Kidney (tissue), 14 donors: ENCODE measurements around the gene SMIM5. TPM values are rescaled to one million over a fixed set of nuclear protein-coding genes. Genes with fewer than 3 reads are reported as not detected.
A peak's percentile ranks its signal among the peaks of the same experiment; 100 is the strongest.

Source experiments
- DNase-seq, 5 donors: peaks; one replicate each; pipeline ENCODE4 v3.0.0-alpha.2; 2013 to 2020
- FAIRE-seq: peaks from 2 replicates; lab custom pipeline; 2012; peaks lifted over from hg19 to GRCh38; lab: Jason Lieb, UNC
- H3K27ac ChIP-seq, 2 donors: one replicate each; pipeline ENCODE4 v1.7.0; 2013; ENCODE audit warnings: low read depth in 2 of 2, low read length in 2 of 2, inconsistent platforms in 1 of 2
- H3K27me3 ChIP-seq: one replicate; pipeline ENCODE4 v1.7.1; 2013; ENCODE audit warnings: low read length, inconsistent platforms; ENCODE audit not compliant: control insufficient read depth, insufficient read depth
- H3K36me3 ChIP-seq, 3 donors: one replicate each; pipeline versions ENCODE4 v1.7.0 to v1.7.1; 2013; ENCODE audit warnings: low read length in 3 of 3, control low read depth in 1 of 3, inconsistent platforms in 1 of 3; ENCODE audit not compliant: insufficient read depth in 3 of 3, control insufficient read depth in 2 of 3
- H3K4me1 ChIP-seq, 3 donors: one replicate each; pipeline versions ENCODE4 v1.7.0 to v1.7.1; 2013; ENCODE audit warnings: low read length in 3 of 3, inconsistent platforms in 1 of 3, low read depth in 1 of 3; ENCODE audit not compliant: control insufficient read depth in 2 of 3, insufficient read depth in 2 of 3
- H3K4me3 ChIP-seq, 3 donors: one replicate each; pipeline versions ENCODE4 v1.7.0 to v1.8.1; 2013; ENCODE audit warnings: low read length in 3 of 3, control low read depth in 1 of 3, inconsistent platforms in 1 of 3
- H3K9ac ChIP-seq, 3 donors: one replicate each; pipeline versions ENCODE4 v1.7.0 to v1.7.1; 2013; ENCODE audit warnings: low read length in 3 of 3, control low read depth in 1 of 3, inconsistent platforms in 1 of 3
- H3K9me3 ChIP-seq, 3 donors: one replicate each; pipeline versions ENCODE4 v1.7.0 to v1.7.1; 2013; ENCODE audit warnings: low read length in 3 of 3, control low read depth in 1 of 3, inconsistent platforms in 1 of 3; ENCODE audit not compliant: control insufficient read depth in 2 of 3, insufficient read depth in 1 of 3
- intact Hi-C: fragments of 100-400 bp; cut with DNase I; formaldehyde crosslinking; loops from one replicate; pipeline ENCODE4 v1.11.1; 2022
- polyA plus RNA-seq: library from polyadenylated mRNA; stranded (reverse); fragments of 350-450 nt; fragmentation: Illumina TruSeq; extraction: RNeasy Lipid Tissue Mini Kit (QIAGEN cat#74804); gene quantifications from one replicate; pipeline ENCODE4 v1.2.3, GENCODE V29; 2014; ENCODE audit warnings: low read depth, low replicate concordance; ENCODE audit not compliant: insufficient read depth
- total RNA-seq: library from RNA; stranded (reverse); fragmentation: NEBNext Ultra II Directional; extraction: Animal tissue kit (Norgen Biotek cat#: 25700); gene quantifications from one replicate; pipeline ENCODE4 v1.2.1, GENCODE V29; 2021
- TF ChIP-seq, protein P1 (sequence below): IDR thresholded peaks from 3 replicates; pipeline ENCODE4 v1.5.1; 2012; ENCODE audit warnings: mild to moderate bottlenecking, moderate library complexity, borderline replicate concordance; ENCODE audit not compliant: insufficient read depth; ENCODE audit errors: extremely low read depth
- donor health status: control.
- donor health status: control.
- donor health status: control.
- donor health status: control.
- donor health status: control.
- donor health status: DM: yes; HTN: yes; CAD: no.
- donor health status: Normal renal cell carcinoma (clear cell type).

SMIM5 gene
- total and polyA plus RNA-seq, 2 donors from 2014 or later, result 8.0 to 63.0 TPM

DNA sequence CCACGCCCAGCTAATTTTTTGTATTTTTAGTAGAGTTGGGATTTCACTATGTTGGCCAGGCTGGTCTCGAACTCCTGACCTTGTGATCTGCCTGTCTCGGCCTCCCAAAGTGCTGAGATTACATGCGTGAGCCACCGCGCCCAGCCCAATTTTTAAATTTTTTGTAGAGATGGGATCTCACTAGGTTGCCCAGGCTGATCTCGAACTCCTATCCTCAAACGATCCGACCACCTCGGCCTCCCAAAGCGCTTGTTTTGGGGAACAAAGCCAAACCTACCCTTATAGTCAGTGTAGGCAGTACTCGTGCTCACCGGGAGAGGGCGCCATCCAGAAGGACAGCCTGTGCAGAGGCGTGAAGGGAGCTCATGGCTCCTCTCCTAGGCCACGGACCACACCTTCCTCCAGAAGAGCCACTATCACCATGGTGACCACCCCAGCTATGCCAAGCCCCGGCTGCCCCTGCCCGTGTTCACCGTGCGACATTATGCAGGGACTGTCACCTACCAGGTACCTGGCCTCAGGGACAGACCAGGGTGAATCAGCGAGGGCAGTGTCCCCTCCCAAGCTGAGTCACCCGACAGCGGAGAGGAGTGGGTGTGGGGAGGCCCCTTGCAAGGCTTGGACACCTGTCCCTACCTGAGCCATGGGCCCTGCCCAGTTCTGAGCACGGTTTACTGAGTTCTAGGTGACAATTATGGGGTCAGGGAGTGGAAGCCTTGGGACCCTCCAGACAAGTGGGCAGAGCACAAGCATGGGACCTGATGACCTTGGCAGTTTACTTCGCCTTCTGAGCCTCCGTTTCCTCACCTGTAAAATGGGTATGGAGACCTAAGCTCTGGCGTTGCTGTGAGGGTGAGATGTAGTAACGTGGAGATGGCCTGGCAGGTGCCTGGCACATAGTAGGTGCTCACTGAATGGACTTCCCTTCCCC lies 31.9 kb upstream of the SMIM5 start:
- H3K9me3 ChIP-seq, result no peaks in the 10 kb centered on the region
- intact Hi-C loops, result no loop called here
- H3K27ac ChIP-seq, result no peak overlapping the region
- no peaks in the 10 kb centered on the region for H3K27me3 ChIP-seq
- TF ChIP-seq, protein P1, sequence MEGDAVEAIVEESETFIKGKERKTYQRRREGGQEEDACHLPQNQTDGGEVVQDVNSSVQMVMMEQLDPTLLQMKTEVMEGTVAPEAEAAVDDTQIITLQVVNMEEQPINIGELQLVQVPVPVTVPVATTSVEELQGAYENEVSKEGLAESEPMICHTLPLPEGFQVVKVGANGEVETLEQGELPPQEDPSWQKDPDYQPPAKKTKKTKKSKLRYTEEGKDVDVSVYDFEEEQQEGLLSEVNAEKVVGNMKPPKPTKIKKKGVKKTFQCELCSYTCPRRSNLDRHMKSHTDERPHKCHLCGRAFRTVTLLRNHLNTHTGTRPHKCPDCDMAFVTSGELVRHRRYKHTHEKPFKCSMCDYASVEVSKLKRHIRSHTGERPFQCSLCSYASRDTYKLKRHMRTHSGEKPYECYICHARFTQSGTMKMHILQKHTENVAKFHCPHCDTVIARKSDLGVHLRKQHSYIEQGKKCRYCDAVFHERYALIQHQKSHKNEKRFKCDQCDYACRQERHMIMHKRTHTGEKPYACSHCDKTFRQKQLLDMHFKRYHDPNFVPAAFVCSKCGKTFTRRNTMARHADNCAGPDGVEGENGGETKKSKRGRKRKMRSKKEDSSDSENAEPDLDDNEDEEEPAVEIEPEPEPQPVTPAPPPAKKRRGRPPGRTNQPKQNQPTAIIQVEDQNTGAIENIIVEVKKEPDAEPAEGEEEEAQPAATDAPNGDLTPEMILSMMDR, result peak; percentile 78
- peak in 4 of 5 donors; percentile 48 to 84 (median 52) for DNase-seq
- H3K4me3 ChIP-seq, result no peak overlapping the region
- no peak overlapping the region for H3K9ac ChIP-seq
- H3K4me1 ChIP-seq, result no peaks in the 10 kb centered on the region
- H3K36me3 ChIP-seq, result no peaks in the 10 kb centered on the region
- FAIRE-seq, result no peak

DNA sequence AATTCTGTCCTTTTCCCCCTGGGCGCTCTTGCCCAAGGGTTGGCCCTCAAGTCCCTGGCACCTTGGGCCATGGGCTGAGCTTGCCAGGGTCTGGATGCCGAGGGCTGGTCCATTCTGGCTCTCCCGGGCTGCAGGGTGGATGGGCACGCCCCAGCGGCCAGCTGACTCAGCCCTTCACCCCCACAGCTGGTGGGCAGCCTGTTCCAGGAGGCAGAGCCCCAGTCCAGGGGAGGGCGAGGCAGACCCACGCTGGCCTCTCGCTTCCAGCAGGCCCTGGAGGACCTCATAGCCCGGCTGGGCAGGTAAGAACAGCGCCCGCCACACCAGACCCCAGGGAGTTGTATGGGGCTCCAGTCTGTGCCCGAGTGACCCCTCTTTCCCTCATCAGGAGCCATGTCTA lies 30.6 kb upstream of the SMIM5 start:
- H3K4me1 ChIP-seq, result no peaks in the 10 kb centered on the region
- H3K9ac ChIP-seq, result no peak overlapping the region
- FAIRE-seq (no peak), DNase-seq (peak in 1 of 5 donors; percentile 81)
- no peaks in the 10 kb centered on the region for H3K36me3 ChIP-seq
- no peak overlapping the region for H3K4me3 ChIP-seq
- no peaks in the 10 kb centered on the region for H3K9me3 ChIP-seq
- TF ChIP-seq, protein P1, result no peak
- intact Hi-C loops, result no loop called here
- H3K27ac ChIP-seq, result no peak overlapping the region
- H3K27me3 ChIP-seq, result no peaks in the 10 kb centered on the region

DNA sequence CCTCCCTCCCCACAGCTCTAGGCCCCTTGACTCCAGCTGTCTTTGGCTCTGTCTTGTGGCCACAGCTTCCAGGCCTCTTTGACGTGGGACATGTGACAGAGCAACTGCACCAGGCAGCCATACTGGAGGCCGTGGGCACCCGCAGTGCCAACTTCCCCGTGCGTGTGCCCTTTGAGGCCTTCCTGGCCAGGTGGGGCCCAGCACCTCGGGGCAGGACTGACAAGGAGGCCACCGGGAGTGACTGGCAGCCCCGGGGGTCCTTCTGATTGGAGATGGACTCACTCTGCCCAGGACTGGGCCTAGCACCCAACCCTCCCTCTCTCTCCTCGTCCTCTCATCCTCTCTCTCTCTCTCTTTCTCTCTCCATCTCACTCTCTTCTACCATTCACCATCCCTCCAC lies 30.1 kb upstream of the SMIM5 start:
- H3K27me3 ChIP-seq, result no peaks in the 10 kb centered on the region

More for the DNA sequence above, 30.1 kb upstream of the SMIM5 start:
- H3K4me3 ChIP-seq, result no peak overlapping the region
- no peak for DNase-seq
- no peak overlapping the region for H3K27ac ChIP-seq
- H3K36me3 ChIP-seq, result no peaks in the 10 kb centered on the region
- intact Hi-C loops, result no loop called here
- H3K9me3 ChIP-seq, result no peaks in the 10 kb centered on the region
- H3K4me1 ChIP-seq, result no peaks in the 10 kb centered on the region
- FAIRE-seq, result no peak
- no peak overlapping the region for H3K9ac ChIP-seq
- TF ChIP-seq, protein P1, result no peak
